Skeletal muscle cell (primary cell): ENCODE measurements around the gene PROSER3.
"Not testable (repeated sequence)": the region's sequence is repeated elsewhere in the genome, so short reads cannot be mapped to it uniquely, and the experiment has no call there.

ENCODE experiments used
- DNase-seq: peaks from one replicate; pipeline ENCODE4 v3.0.0-alpha.2; 2010; ENCODE audit warnings: low read depth
- H3K4me3 ChIP-seq: 2 replicates; pipeline ENCODE4 v1.5.1; 2011; ENCODE audit warnings: low read depth, mild to moderate bottlenecking, control low read depth, low read length, moderate library complexity

Gene PROSER3

GRCh38 chr19:35772362-35772761 is 14.4 kb downstream of the PROSER3 start:
- not testable (repeated sequence) for DNase-seq, H3K4me3 ChIP-seq

- H3K4me3 ChIP-seq = no peak overlapping the region
- DNase-seq = no peak
These were observed 15.2 kb downstream of the PROSER3 start for GRCh38 chr19:35773020-35773806.

- no peak for DNase-seq
- peak overlapping the region; percentile 40 for H3K4me3 ChIP-seq
These were observed 16.5 kb downstream of the PROSER3 start for GRCh38 chr19:35774274-35775045.

- H3K4me3 ChIP-seq = peak overlapping the region; percentile 40
- no peak for DNase-seq
These were observed 17.0 kb downstream of the PROSER3 start for GRCh38 chr19:35775046-35775297.

- DNase-seq = peak; percentile 81
- peak within 1 kb of the TSS; percentile 69 for H3K4me3 ChIP-seq
These were observed 17.5 kb downstream of the PROSER3 start, which contains the start of gene ARHGAP33 for GRCh38 chr19:35775298-35776101. TSS of gene ARHGAP33 (plus strand) at chr19:35775564. CDS start at chr19:35775659, 95 bp downstream.

- H3K4me3 ChIP-seq = peak overlapping the region; percentile 69
- DNase-seq = no peak
These were observed 18.3 kb downstream of the PROSER3 start for GRCh38 chr19:35776102-35776788.

GRCh38 chr19:35777086-35777841 is 19.3 kb downstream of the PROSER3 start:
- H3K4me3 ChIP-seq = no peak overlapping the region
- DNase-seq = no peak

GRCh38 chr19:35777961-35778360 is 20.0 kb downstream of the PROSER3 start:
- no peak overlapping the region for H3K4me3 ChIP-seq
- no peak for DNase-seq

GRCh38 chr19:35779033-35779432 is 21.1 kb downstream of the PROSER3 start:
- no peak for DNase-seq
- H3K4me3 ChIP-seq = no peak overlapping the region

GRCh38 chr19:35780058-35780457 is 22.1 kb downstream of the PROSER3 start:
- H3K4me3 ChIP-seq = no peak overlapping the region
- DNase-seq = no peak

GRCh38 chr19:35780717-35781116 is 22.7 kb downstream of the PROSER3 start:
- no peak overlapping the region for H3K4me3 ChIP-seq
- no peak for DNase-seq

GRCh38 chr19:35781650-35782049 is 23.7 kb downstream of the PROSER3 start:
- no peak for DNase-seq
- no peak overlapping the region for H3K4me3 ChIP-seq

GRCh38 chr19:35782589-35782988 is 24.6 kb downstream of the PROSER3 start:
- H3K4me3 ChIP-seq = no peak overlapping the region
- no peak for DNase-seq

GRCh38 chr19:35783469-35784434 is 25.8 kb downstream of the PROSER3 start:
- no peak for DNase-seq
- no peak overlapping the region for H3K4me3 ChIP-seq

- DNase-seq = no peak
- no peak overlapping the region for H3K4me3 ChIP-seq
These were observed 26.7 kb downstream of the PROSER3 start for GRCh38 chr19:35784503-35785338.

GRCh38 chr19:35785339-35785627 is 27.3 kb downstream of the PROSER3 start:
- DNase-seq = no peak
- no peak overlapping the region for H3K4me3 ChIP-seq
